GM10266 (cell line): ENCODE results near the gene HTATIP2.
"Not testable (repeated sequence)": the region's sequence is repeated elsewhere in the genome, so short reads cannot be mapped to it uniquely, and the experiment has no call there.

ENCODE experiments used
- DNase-seq: peaks from one replicate; pipeline ENCODE4 v3.0.0; 2012; ENCODE audit errors: extremely low spot score
- CTCF ChIP-seq: IDR thresholded peaks from 2 replicates; pipeline ENCODE4 v1.5.1; 2012; ENCODE audit warnings: mild to moderate bottlenecking, low read depth; ENCODE audit not compliant: control insufficient read depth, insufficient read depth; ENCODE audit errors: missing control alignments

HTATIP2 gene

GRCh38 chr11:20373147-20373546, 9.6 kb downstream of the HTATIP2 start:
- DNase-seq = no peak
- no peak for TF ChIP-seq CTCF

DNA sequence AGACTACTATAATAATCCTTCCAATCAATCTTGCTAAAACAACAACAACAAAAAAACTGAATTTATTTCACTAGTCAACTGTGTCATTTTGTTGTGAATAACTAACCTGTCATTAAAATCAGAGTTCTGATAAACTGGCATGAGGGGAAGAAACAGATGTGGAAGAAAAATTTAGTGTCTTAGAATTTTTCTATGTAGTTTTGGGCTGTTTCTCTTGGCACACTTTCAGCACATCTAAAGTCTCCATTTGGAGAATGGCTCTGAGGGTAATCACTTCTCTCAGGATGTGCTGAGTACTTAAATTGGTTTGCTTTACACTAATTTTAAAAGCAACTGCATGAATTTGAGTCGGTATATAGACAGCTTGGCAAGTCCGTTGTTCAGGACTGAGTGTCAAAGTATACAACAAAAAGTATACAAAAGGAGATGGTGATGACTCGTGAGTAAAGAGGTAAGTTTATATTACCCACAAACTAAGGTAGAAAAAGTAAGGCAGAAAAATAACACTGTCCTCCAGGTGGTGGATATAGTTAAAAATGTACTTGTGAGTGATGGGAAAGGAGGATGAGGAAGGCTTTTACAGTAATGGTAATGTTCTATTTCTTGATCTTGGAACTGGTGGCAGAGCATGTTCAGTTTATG, 10.2 kb downstream of the HTATIP2 start:
- no peak for DNase-seq
- no peak for TF ChIP-seq CTCF

- TF ChIP-seq CTCF = no peak
- DNase-seq = no peak
Observed at GRCh38 chr11:20374741-20375300, 11.3 kb downstream of the HTATIP2 start.

DNA sequence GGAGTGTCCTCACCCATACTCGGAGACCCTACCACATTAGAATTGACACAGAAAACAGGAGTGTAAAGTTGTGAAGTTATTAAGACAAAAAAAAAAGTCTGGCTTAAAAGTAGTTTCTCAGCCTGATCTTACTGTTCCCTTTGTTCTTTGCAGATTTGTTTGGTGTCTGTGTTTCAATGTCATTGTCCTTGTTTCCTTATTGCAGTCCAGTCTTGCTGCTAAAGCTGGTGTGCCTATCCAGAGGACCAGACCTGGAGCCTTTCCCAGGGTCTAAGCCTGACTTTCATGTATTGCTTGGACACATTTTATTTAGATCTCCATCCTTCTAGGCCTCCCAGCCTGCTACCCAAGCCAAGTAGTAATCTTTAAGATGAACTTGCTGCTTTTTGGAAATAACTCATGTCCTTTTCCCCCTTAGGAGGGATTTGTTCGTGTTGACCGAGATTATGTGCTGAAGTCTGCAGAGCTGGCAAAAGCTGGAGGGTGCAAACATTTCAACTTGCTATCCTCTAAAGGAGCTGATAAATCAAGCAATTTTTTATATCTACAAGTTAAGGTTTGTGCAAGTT, 12.7 kb downstream of the HTATIP2 start:
- no peak for DNase-seq
- no peak for TF ChIP-seq CTCF

GRCh38 chr11:20385996-20386395, 22.5 kb downstream of the HTATIP2 start:
- DNase-seq = not testable (repeated sequence)

DNA sequence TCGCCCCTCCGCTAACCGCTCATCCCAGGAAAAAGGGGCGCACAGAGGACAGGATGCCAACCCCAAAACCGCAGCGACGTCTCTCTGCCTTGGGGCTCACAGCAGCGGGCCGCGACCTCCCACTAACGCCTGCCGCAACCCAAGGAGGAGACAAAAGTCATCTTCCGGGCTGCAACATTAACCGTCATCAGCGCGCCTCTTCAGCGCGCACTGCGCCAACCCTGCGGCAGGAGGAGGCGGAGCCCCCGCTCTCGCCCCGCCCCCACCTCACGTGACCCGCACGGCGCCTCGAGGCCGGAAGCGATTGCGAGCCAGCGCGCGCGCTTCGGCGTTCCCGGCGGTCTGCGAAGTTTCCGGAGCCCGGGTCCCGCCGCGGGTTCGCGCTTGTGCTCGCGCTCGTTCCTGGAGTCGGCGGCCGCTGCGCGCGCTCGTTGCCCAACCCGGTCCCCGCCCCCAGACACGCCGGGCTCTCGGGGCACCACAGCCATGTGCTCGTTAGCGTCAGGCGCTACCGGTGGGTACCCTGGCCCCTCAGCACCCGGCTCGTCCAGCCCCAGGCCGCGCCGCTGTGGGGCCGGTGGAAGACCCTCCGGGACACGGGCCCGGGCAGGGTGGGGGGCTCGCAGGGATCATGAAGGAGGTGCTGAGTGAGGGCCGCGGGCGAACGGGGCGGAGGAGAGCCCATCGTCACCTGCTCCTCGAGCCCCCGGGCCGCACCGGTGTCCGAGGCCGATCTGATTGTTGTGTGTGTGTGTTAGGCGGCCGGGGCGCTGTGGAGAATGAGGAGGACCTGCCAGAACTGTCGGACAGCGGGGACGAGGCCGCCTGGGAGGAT, 24.0 kb downstream of the HTATIP2 start, which contains the start of gene PRMT3:
TSS of gene PRMT3 (plus strand) at position 456 of the 835 bp plus-strand sequence. CDS start at position 487, 31 bp downstream.
- DNase-seq = peak; percentile 95
- no peak for TF ChIP-seq CTCF

DNA sequence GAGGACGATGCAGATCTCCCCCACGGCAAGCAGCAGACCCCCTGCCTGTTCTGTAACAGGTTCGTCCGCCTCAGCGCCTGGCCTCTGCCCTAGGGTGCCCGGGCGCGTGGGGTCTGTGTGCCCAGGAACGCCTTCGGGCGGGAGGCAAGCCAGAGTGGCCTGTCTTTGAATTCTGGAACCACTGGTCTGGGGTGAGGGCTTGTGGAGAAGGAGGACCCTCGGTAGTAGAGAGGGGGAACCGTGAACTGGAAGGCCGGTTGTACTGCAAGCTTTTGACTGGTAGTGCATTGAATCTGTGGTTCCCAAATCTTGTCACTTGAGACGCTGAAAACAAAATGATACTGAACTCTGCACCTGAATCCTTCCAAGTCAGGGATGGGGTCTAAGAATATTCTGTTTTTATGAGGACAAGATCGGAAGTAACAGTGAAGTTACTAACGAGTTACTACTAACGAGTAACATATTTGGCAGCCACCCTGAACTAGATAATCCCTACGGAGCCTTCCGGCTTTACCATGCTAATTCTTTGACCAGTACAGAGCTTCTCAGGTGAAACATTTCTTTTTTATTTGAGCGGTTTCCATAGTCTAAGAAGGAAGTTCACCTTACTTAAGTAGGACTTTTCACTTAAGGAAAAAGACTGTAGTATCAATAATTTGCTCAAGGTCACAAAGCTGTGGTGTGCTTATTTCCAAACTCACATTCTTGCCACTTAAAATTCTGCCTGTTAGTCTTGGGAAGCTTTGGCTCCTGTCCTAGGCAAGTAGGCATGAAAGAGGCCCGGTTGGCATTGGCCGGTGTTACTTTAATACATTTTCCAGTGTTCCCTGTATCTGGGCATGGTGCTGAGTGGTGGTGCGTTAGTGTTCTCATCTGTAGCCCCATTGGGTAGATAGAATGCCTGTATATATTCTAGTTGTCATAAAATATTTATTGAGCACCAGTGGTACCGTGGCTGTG, 24.9 kb downstream of the HTATIP2 start:
- no peak for TF ChIP-seq CTCF
- peak; percentile 24 for DNase-seq
